Measurements from ENCODE around the gene KDELR3.

Gene KDELR3

GRCh38 chr22:38424525-38425080 is 43.3 kb upstream of the KDELR3 start:
- no peak overlapping the region for H3K27ac ChIP-seq
- no peak for TF ChIP-seq ZFX (IDR thresholded peaks at IDR 0.05; ENCODE audit: borderline replicate concordance)
- TF ChIP-seq CTCF (IDR thresholded peaks at IDR 0.05) = no peak

- H3K27ac ChIP-seq = no peak overlapping the region
- no peak for TF ChIP-seq ZFX (IDR thresholded peaks at IDR 0.05; ENCODE audit: borderline replicate concordance)
- TF ChIP-seq CTCF (IDR thresholded peaks at IDR 0.05) = no peak
These were observed 41.3 kb upstream of the KDELR3 start for GRCh38 chr22:38426628-38427027.

GRCh38 chr22:38427465-38427864 is 40.4 kb upstream of the KDELR3 start:
- TF ChIP-seq CTCF (IDR thresholded peaks at IDR 0.05) (no peak), ZFX (IDR thresholded peaks at IDR 0.05; ENCODE audit: borderline replicate concordance) (no peak)
- H3K27ac ChIP-seq = no peak overlapping the region

DNA sequence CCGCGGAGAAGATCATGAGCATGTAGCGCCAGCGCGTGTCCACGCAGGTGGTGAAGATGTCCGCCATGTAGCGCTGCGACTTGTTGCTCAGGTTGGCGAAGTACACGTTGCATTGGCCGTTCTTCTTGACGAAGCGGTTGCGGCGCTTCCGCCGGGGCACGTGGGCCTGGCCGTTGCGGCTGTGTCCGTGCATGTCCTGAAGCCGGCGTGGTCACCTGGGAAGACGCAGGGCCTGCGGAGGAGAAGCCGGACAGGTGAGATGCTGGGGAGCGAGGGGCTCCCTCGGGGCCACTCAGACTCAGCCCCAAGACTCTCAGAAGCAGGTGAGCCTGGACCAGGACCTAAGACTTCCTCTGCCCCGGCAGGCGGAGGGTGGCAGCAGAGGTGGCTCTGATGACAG is 40.0 kb upstream of the KDELR3 start:
- TF ChIP-seq ZFX (IDR thresholded peaks at IDR 0.05; ENCODE audit: borderline replicate concordance) (no peak), CTCF (IDR thresholded peaks at IDR 0.05) (no peak)
- H3K27ac ChIP-seq = no peak overlapping the region

DNA sequence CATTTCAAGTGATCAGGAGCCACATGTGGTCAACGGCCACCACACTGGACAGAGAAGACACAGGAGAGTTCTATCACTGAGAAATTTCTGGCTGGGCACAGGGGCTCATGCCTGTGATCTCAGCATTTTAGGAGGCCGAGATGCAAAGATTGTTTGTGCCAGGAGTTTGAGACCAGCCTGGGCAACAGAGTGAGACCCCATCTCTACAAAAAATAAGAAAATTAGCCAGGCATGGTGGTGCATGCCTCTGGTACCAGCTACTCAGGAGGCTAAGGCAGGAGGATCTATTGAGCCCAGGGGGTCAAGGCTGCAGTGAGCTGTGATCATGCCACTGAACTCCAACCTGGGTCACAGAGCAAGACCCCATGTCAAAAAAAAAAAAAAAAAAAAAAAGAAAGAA is 39.2 kb upstream of the KDELR3 start:
- no peak overlapping the region for H3K27ac ChIP-seq
- TF ChIP-seq ZFX (IDR thresholded peaks at IDR 0.05; ENCODE audit: borderline replicate concordance) (no peak), CTCF (IDR thresholded peaks at IDR 0.05) (no peak)

DNA sequence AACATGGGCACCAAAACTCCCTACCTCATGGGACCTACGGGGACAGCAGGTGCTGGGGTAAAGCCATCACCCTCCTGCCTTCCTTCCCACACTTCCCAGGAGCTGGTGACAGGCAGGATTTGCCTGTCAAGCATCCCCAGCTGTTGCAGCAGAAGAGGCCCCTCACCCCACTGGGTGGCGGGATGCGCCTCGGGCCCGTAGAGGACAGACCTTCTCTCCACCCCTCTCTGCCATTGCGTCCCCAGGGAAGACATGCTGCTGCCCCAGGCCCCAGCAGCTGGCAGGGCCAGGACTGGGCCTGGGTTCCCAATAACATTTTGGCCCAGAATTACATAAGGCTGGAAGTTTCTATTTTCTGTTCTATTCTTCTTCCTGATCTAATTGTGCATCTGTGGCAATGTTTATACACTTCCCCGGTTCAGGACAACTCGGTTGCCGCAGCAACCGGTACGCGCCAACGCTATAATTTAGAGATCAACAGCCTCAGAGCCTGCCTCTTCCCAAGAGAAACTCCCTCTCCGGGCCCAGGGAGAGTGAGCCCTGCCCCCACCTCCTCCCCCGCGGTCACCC is 38.3 kb upstream of the KDELR3 start:
- no peak overlapping the region for H3K27ac ChIP-seq
- TF ChIP-seq CTCF (IDR thresholded peaks at IDR 0.05) = no peak
- TF ChIP-seq ZFX (IDR thresholded peaks at IDR 0.05; ENCODE audit: borderline replicate concordance) = no peak

GRCh38 chr22:38431266-38432010 is 36.5 kb upstream of the KDELR3 start:
- no peak for TF ChIP-seq ZFX (IDR thresholded peaks at IDR 0.05; ENCODE audit: borderline replicate concordance)
- no peak for TF ChIP-seq CTCF (IDR thresholded peaks at IDR 0.05)
- no peak overlapping the region for H3K27ac ChIP-seq

Data from 22Rv1 (cell line).